PC-9 (cell line): Measurements from ENCODE around the gene IHH.

Experiments
- CTCF ChIP-seq: fragments of 200-600 bp; sonication (generic); conservative IDR thresholded peaks from 2 replicates; pipeline ENCODE4 v1.6.1; 2017; ENCODE audit warnings: mixed run types, antibody characterized with exemption, mild to moderate bottlenecking, moderate library complexity
- EZH2 ChIP-seq: fragments of 200-600 bp; sonication (generic); IDR thresholded peaks from 2 replicates; pipeline ENCODE4 v1.8.0; 2017; ENCODE audit warnings: antibody characterized with exemption, low read depth

- no peak for TF ChIP-seq CTCF
- TF ChIP-seq EZH2 = no peak
Observed at GRCh38 chr2:219107758-219108157, 47.0 kb upstream of the IHH start.
